ENCODE results near the gene NRP2. TPM values are rescaled to one million over a fixed set of nuclear protein-coding genes. Genes with fewer than 3 reads are reported as not detected.

Gene NRP2
- total RNA-seq, 2 experiments from 2014 or later: 7.1 to 8.1 TPM

- ChIA-PET POLR2A (no interaction called here), CTCF (interaction anchor here (0.8 kb wide), 1 partner anchor 21 kb away, joined by 3 read pairs; no protein-coding TSS in a partner anchor)
- DNase-seq: no peak
- H3K4me3 Mint-ChIP-seq: no peak overlapping the region
- no peaks in the 10 kb centered on the region for H3K36me3 Mint-ChIP-seq (ENCODE audit: low read depth)
- no peak overlapping the region for H3K27ac Mint-ChIP-seq
- peaks cover 4% of the 10 kb centered on the region for H3K4me1 Mint-ChIP-seq
- H3K9me3 Mint-ChIP-seq: no peaks in the 10 kb centered on the region
- H3K27me3 Mint-ChIP-seq: no peaks in the 10 kb centered on the region
Observed at GRCh38 chr2:205725059-205725458, 42.8 kb downstream of the NRP2 start.

GRCh38 chr2:205726506-205726905, 44.2 kb downstream of the NRP2 start:
- no peak for DNase-seq
- peaks cover 4% of the 10 kb centered on the region for H3K4me1 Mint-ChIP-seq
- no peak overlapping the region for H3K27ac Mint-ChIP-seq
- CTCF ChIA-PET: interaction anchor here (1.2 kb wide), 1 partner anchor 21 kb away, joined by 5 read pairs; no protein-coding TSS in a partner anchor
- H3K9me3 Mint-ChIP-seq: no peaks in the 10 kb centered on the region
- POLR2A ChIA-PET: no interaction called here
- no peaks in the 10 kb centered on the region for H3K27me3 Mint-ChIP-seq
- H3K4me3 Mint-ChIP-seq: no peak overlapping the region
- no peaks in the 10 kb centered on the region for H3K36me3 Mint-ChIP-seq (ENCODE audit: low read depth)

GRCh38 chr2:205727174-205727573, 44.9 kb downstream of the NRP2 start:
- H3K27me3 Mint-ChIP-seq: no peaks in the 10 kb centered on the region
- no peaks in the 10 kb centered on the region for H3K36me3 Mint-ChIP-seq (ENCODE audit: low read depth)
- H3K4me3 Mint-ChIP-seq: no peak overlapping the region
- POLR2A ChIA-PET: no interaction called here
- H3K4me1 Mint-ChIP-seq: peaks cover 4% of the 10 kb centered on the region
- H3K27ac Mint-ChIP-seq: no peak overlapping the region
- CTCF ChIA-PET: interaction anchor here (1.0 kb wide), 1 partner anchor 16 kb away, joined by 3 read pairs; no protein-coding TSS in a partner anchor
- no peak for DNase-seq
- H3K9me3 Mint-ChIP-seq: no peaks in the 10 kb centered on the region

DNA sequence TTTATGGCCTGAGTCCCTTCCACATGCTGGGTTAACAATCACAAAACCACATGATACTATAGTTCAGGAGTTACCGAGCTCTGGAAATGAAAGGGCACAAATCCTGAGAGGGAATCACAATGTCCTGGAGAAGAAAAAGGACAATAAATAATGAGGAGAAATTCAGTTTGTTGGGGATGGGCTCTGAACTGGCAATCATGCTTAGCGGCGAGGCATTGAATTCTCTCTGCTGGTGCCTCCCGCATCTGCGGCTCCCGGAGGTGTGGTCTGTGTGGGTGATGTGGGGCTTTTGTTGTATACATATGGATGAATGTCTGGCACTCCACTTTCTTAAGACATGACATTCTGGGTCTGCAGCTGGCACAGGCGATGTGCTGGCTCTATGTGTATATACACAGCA, 46.1 kb downstream of the NRP2 start:
- H3K9me3 Mint-ChIP-seq: no peaks in the 10 kb centered on the region
- H3K27me3 Mint-ChIP-seq: no peaks in the 10 kb centered on the region
- H3K4me3 Mint-ChIP-seq: no peak overlapping the region
- POLR2A ChIA-PET: no interaction called here
- no peak for DNase-seq
- no peak overlapping the region for H3K27ac Mint-ChIP-seq
- H3K4me1 Mint-ChIP-seq: peaks cover 1% of the 10 kb centered on the region
- H3K36me3 Mint-ChIP-seq (ENCODE audit: low read depth): no peaks in the 10 kb centered on the region
- CTCF ChIA-PET: interaction anchor here (1.0 kb wide), 1 partner anchor 15 kb away, joined by 3 read pairs; no protein-coding TSS in a partner anchor

- CTCF ChIA-PET: interaction anchor here (1.3 kb wide), 1 partner anchor 10 kb away, joined by 7 read pairs; no protein-coding TSS in a partner anchor
- DNase-seq: no peak
- no peak overlapping the region for H3K27ac Mint-ChIP-seq
- H3K36me3 Mint-ChIP-seq (ENCODE audit: low read depth): no peaks in the 10 kb centered on the region
- no peaks in the 10 kb centered on the region for H3K9me3 Mint-ChIP-seq
- POLR2A ChIA-PET: no interaction called here
- no peaks in the 10 kb centered on the region for H3K27me3 Mint-ChIP-seq
- no peak overlapping the region for H3K4me3 Mint-ChIP-seq
- no peaks in the 10 kb centered on the region for H3K4me1 Mint-ChIP-seq
Observed at GRCh38 chr2:205730191-205730590, 47.9 kb downstream of the NRP2 start.

DNA sequence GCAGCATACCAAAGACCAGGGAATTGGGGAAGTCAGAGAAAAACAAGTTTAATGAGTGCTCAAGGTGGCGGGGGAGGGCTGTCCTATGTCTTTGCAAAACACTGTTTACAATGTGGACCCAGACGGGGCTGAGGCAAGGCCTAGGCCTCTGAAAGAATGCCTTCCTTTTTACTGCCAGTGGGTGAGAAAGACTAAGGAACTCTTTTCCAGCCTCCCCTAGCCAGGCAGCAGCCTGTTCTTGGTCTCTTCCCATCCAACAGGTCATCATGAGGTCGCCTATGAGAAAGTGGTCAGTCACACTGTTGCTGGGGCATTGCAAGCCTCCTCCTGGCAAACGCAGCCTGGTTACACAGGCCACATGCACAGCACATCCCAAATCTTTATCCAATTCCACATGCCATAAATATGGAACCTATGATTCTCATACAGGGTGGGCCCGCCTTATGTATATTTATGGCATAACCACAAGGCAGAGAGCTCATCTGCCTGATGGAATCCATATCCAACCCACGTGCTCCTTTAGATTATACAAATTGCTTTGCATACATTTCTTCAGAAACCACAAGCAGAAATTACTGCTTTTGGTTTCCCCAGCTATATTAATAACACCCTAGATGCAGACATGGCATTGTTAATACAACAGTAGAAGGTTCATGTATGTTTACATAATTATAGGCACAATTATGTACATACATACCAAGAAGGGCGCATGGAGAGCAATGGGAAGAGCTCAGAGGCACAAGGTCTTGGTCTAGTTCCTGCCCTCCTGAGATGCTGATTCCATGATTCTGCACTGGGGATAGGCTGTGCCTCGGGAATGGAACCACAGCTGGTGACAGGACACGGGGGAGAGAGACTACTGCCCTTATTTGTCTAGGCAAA, 48.6 kb downstream of the NRP2 start:
- Mint-ChIP-seq H3K36me3 (ENCODE audit: low read depth) (no peaks in the 10 kb centered on the region), H3K4me1 (no peaks in the 10 kb centered on the region), H3K27me3 (no peaks in the 10 kb centered on the region), H3K9me3 (no peaks in the 10 kb centered on the region), H3K4me3 (no peak overlapping the region), H3K27ac (no peak overlapping the region)
- ChIA-PET CTCF (no interaction called here), POLR2A (no interaction called here)
- DNase-seq: no peak

DNA sequence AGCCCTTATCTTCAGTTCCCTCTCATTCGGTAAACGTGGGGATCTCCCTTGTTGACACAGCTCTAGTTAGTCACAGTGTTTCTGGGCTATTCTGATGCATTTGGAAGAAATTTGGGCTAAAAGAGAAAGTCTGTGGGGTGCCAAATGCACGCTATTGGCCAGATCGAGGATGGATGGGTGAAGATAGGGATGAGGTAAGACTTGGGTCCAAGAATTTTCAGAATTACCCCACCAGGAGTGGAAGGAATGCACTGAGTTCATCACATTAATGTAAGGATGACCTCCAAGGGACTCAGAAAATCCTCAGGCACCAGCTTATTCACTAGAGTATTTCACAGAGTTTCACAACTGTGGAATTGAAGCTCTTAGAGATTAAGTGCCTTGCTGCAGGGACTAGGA, 49.3 kb downstream of the NRP2 start:
- H3K36me3 Mint-ChIP-seq (ENCODE audit: low read depth): no peaks in the 10 kb centered on the region
- CTCF ChIA-PET: no interaction called here

GRCh38 chr2:205732314-205732713, 50.0 kb downstream of the NRP2 start:
- Mint-ChIP-seq H3K4me3 (no peak overlapping the region), H3K27me3 (no peaks in the 10 kb centered on the region), H3K27ac (no peak overlapping the region), H3K36me3 (ENCODE audit: low read depth) (no peaks in the 10 kb centered on the region), H3K4me1 (no peaks in the 10 kb centered on the region), H3K9me3 (no peaks in the 10 kb centered on the region)
- CTCF ChIA-PET: interaction anchor here (0.6 kb wide), 1 partner anchor 14 kb away, joined by 4 read pairs; no protein-coding TSS in a partner anchor
- no peak for DNase-seq
- POLR2A ChIA-PET: no interaction called here

More for the DNA sequence above, 49.3 kb downstream of the NRP2 start:
- no peaks in the 10 kb centered on the region for H3K27me3 Mint-ChIP-seq
- H3K4me1 Mint-ChIP-seq: no peaks in the 10 kb centered on the region
- H3K27ac Mint-ChIP-seq: no peak overlapping the region
- no peak overlapping the region for H3K4me3 Mint-ChIP-seq
- DNase-seq: no peak
- no peaks in the 10 kb centered on the region for H3K9me3 Mint-ChIP-seq
- POLR2A ChIA-PET: no interaction called here

GRCh38 chr2:205733082-205733481, 50.8 kb downstream of the NRP2 start:
- no peaks in the 10 kb centered on the region for H3K27me3 Mint-ChIP-seq
- no peak for DNase-seq
- no peaks in the 10 kb centered on the region for H3K9me3 Mint-ChIP-seq
- ChIA-PET CTCF (interaction anchor here (0.6 kb wide), 1 partner anchor 14 kb away, joined by 4 read pairs; no protein-coding TSS in a partner anchor), POLR2A (no interaction called here)
- H3K4me1 Mint-ChIP-seq: no peaks in the 10 kb centered on the region
- no peaks in the 10 kb centered on the region for H3K36me3 Mint-ChIP-seq (ENCODE audit: low read depth)
- H3K27ac Mint-ChIP-seq: no peak overlapping the region
- no peak overlapping the region for H3K4me3 Mint-ChIP-seq

- CTCF ChIA-PET: no interaction called here
- Mint-ChIP-seq H3K4me1 (no peaks in the 10 kb centered on the region), H3K36me3 (ENCODE audit: low read depth) (no peaks in the 10 kb centered on the region), H3K9me3 (no peaks in the 10 kb centered on the region), H3K27ac (no peak overlapping the region), H3K4me3 (no peak overlapping the region), H3K27me3 (no peaks in the 10 kb centered on the region)
- DNase-seq: no peak
- POLR2A ChIA-PET: no interaction called here
Observed at GRCh38 chr2:205733648-205734047, 51.3 kb downstream of the NRP2 start.

GRCh38 chr2:205734436-205735037, 52.2 kb downstream of the NRP2 start:
- no peaks in the 10 kb centered on the region for H3K27me3 Mint-ChIP-seq
- H3K4me3 Mint-ChIP-seq: no peak overlapping the region
- no peaks in the 10 kb centered on the region for H3K36me3 Mint-ChIP-seq (ENCODE audit: low read depth)
- DNase-seq: no peak
- POLR2A ChIA-PET: no interaction called here
- CTCF ChIA-PET: no interaction called here
- no peak overlapping the region for H3K27ac Mint-ChIP-seq
- no peaks in the 10 kb centered on the region for H3K9me3 Mint-ChIP-seq
- H3K4me1 Mint-ChIP-seq: no peaks in the 10 kb centered on the region

DNA sequence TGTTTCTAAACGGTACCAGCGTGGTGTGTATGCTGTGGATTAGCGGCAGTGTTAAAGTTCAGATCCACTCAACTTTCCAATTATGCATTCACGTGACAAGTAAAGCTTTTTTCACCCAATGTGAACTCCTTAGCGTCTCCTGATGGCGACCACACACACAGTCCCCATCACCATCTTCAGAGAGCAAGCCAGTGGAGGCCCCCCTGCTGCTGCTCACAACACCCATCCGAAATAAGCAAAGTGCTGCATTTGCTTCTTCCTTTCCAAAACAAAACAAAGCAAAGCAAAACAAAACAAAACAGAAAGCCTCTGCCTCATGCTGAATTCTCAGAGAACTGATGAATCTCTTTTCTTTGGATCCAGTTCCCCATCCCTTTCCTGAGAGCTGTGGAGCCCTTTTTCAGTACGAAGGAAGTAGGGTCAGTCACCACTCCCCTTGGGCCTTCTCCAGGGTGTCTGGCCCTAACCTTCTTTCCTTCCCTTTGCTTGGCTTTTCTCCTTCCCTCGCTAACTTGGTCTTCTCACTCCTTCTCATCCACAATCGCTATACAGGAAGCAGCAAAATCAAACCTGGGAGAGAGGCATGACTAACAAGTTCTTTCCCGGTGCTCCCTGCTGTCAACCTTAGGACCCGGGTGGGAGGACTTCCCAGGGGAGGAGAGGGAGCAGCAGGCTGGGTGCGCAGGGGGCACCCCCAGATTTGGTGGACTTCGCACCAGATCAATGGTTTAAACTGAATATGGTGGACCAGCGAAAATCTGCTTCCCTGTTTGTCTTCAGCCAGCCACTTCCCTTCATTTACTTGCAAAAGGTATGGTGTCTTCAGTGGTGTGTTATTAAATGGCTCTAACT, 56.0 kb downstream of the NRP2 start:
- Mint-ChIP-seq H3K36me3 (ENCODE audit: low read depth) (no peaks in the 10 kb centered on the region), H3K4me3 (no peak overlapping the region), H3K27ac (no peak overlapping the region), H3K9me3 (no peaks in the 10 kb centered on the region), H3K27me3 (no peaks in the 10 kb centered on the region), H3K4me1 (no peaks in the 10 kb centered on the region)
- DNase-seq: no peak
- ChIA-PET CTCF (no interaction called here), POLR2A (no interaction called here)

DNA sequence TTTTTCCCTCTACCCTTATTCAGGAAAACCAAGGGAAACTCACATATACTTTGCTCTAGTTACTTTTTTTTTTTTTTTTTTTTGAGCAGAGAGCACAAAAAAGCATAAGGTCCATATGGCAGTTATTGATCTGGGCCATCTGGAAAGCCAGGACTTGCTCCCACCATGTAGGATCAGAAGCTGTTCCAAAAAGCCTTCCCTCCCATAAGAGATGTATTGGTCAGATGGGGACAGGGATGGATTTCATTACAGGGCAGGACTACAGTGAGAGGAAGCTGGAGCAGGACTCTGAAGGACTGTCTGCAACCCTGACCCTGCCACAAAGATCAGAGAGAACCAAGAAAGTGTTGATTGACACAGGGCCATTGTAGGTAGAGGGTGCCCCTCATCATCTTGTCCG, 57.3 kb downstream of the NRP2 start:
- Mint-ChIP-seq H3K4me1 (no peaks in the 10 kb centered on the region), H3K36me3 (ENCODE audit: low read depth) (no peaks in the 10 kb centered on the region), H3K27ac (no peak overlapping the region), H3K9me3 (no peaks in the 10 kb centered on the region), H3K27me3 (no peaks in the 10 kb centered on the region), H3K4me3 (no peak overlapping the region)
- POLR2A ChIA-PET: no interaction called here
- DNase-seq: no peak
- CTCF ChIA-PET: no interaction called here

All from activated CD4-positive, alpha-beta T cell treated with anti-CD3 and anti-CD28 coated beads, Interleukin-2, amount 10 ng/mL, durations not matched to agents 7 days and 5 days (primary cell).